Measurements from ENCODE around the gene BCCIP.

DNA sequence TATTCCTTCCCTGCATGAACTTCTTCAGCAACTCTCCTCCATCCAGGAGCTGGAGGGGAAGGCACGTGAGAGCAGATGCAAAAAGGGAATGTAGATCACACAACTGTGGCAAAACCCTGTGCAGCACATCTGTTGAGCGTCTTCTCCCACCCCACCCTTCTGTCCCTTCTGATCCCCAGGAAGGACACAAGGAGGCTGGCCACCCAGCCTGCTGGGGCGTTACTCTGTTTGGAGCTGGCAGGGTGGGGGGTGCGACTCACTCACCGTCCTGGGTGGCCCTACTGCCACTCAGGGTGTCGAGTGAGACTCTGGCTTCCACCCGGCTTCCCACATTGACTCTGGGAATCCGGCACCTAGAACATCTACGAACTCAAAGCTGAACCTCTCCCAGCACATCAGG lies 37.6 kb upstream of the BCCIP start:
- no peak for TF ChIP-seq POLR2A (IDR thresholded peaks at IDR 0.05; ENCODE audit: low read length)
- TF ChIP-seq GATA1 (IDR thresholded peaks at IDR 0.05; ENCODE audit: low read depth, low read length): no peak

Measured in erythroblast (primary cell).